Stomach (tissue), 9 donors: ENCODE results near the gene BANP. TPM values are rescaled to one million over a fixed set of nuclear protein-coding genes. Genes with fewer than 3 reads are reported as not detected.
A peak's percentile ranks its signal among the peaks of the same experiment; 100 is the strongest.

Experiments used
- DNase-seq, 2 donors: peaks; one replicate each; pipeline versions ENCODE4 v3.0.0 to v3.0.0-alpha.2; 2013 to 2019
- H3K27ac ChIP-seq, 5 donors: fragments of 200-600 bp in 4 of 5; sonication (generic) in 4 of 5; one replicate each; pipeline ENCODE4 v1.5.1; 2013 to 2019; ENCODE audit warnings: mild to moderate bottlenecking in 1 of 5, moderate library complexity in 1 of 5
- H3K27me3 ChIP-seq, 3 donors: fragments of 200-600 bp; sonication (generic); one replicate each; pipeline ENCODE4 v1.5.1; 2017 to 2019; ENCODE audit warnings: mixed run types in 1 of 3
- H3K36me3 ChIP-seq, 4 donors: fragments of 200-600 bp; sonication (generic); 1 replicate in 3 of 4; 2 replicates in 1 of 4; pipeline ENCODE4 v1.5.1; 2016 to 2019
- H3K4me1 ChIP-seq, 4 donors: fragments of 200-600 bp; sonication (generic); one replicate each; pipeline ENCODE4 v1.5.1; 2016 to 2019
- H3K4me3 ChIP-seq, 4 donors: fragments of 200-600 bp; sonication (generic) in 3 of 4; one replicate each; pipeline ENCODE4 v1.5.1; 2016 to 2019; ENCODE audit warnings: mild to moderate bottlenecking in 1 of 4
- H3K9me3 ChIP-seq, 4 donors: fragments of 200-600 bp; sonication (generic); one replicate each; pipeline ENCODE4 v1.5.1; 2016 to 2019
- EP300 ChIP-seq: sonication (generic); formaldehyde crosslinking; IDR thresholded peaks from one replicate; pipeline ENCODE4 v1.6.1; 2017; ENCODE audit warnings: antibody characterized with exemption
- POLR2A ChIP-seq, 4 donors: fragments of 450-650 bp; IDR thresholded peaks; one replicate each; pipeline ENCODE4 v1.6.1; 2016; ENCODE audit warnings: antibody characterized with exemption in 4 of 4, control low read depth in 2 of 4, mild to moderate bottlenecking in 1 of 4, moderate library complexity in 1 of 4
- POLR2AphosphoS5 ChIP-seq, 3 donors: sonication (generic); formaldehyde crosslinking; IDR thresholded peaks; one replicate each; pipeline ENCODE4 v1.6.1; 2016; ENCODE audit warnings: antibody characterized with exemption in 3 of 3
- WGBS, 5 donors: extraction: QIAGEN DNeasy Blood & Tissue Kit in 3 of 5; methylation state at CpG; one replicate each; pipeline versions ENCODE4 v1.1.5 to v1.1.7; 2013 to 2018; 5-methylcytosine and 5-hydroxymethylcytosine counted together
- intact Hi-C: fragments of 100-400 bp; cut with DNase I; formaldehyde crosslinking; loops from one replicate; pipeline ENCODE4 v1.15.1; 2023; ENCODE audit warnings: low total_unique reads
- polyA plus RNA-seq, 3 donors: library from polyadenylated mRNA; stranded (reverse); fragments of 200-250 nt; gene quantifications; one replicate each; pipeline ENCODE4 v1.2.3, GENCODE V29; 2013
- total RNA-seq, 5 donors: library from RNA; depleted of rRNA; stranded (reverse); fragments of >200 nt; gene quantifications; one replicate each; pipeline versions ENCODE4 v1.1.0 to v1.2.3, GENCODE V29; 2014 to 2016
- TF ChIP-seq, protein P1 (sequence below), 7 experiments: fragments of 450-650 bp in 4 of 7; fragments of 200-600 bp in 3 of 7; sonication (generic) in 3 of 7; IDR thresholded peaks; one replicate each; pipeline ENCODE4 v1.5.1; 2016 to 2019; ENCODE audit warnings: antibody characterized with exemption in 7 of 7, control low read depth in 2 of 7, mild to moderate bottlenecking in 1 of 7
- donor health status: healthy with polysubstance abuse.
- donor health status: Bipolar disorder and iron deficiency.
- donor health status: healthy.

The BANP gene
- total and polyA plus RNA-seq, 8 donors = 6.0 to 144 (median 18.3) TPM

GRCh38 chr16:88008840-88009239 lies 57.6 kb downstream of the BANP start:
- 77 to 88% (median 84%) methylated on average over 5 of the region's 5 CpGs for WGBS, 5 donors
- intact Hi-C loops = no loop called here
- Histone ChIP-seq H3K4me3 (no peak overlapping the region), H3K36me3 (peaks cover 15 to 77% (median 74%) of the 10 kb centered on the region in 4 donors), H3K9me3 (no peaks in the 10 kb centered on the region), H3K27ac (no peak overlapping the region), H3K4me1 (peaks cover under 1 to 10% (median 6%) of the 10 kb centered on the region in 4 donors), H3K27me3 (no peaks in the 10 kb centered on the region)
- no peak for DNase-seq
- TF ChIP-seq POLR2A (IDR thresholded peaks at IDR 0.05) (no peak), EP300 (no peak), POLR2AphosphoS5 (IDR thresholded peaks at IDR 0.05) (no peak)
- TF ChIP-seq, protein P1, sequence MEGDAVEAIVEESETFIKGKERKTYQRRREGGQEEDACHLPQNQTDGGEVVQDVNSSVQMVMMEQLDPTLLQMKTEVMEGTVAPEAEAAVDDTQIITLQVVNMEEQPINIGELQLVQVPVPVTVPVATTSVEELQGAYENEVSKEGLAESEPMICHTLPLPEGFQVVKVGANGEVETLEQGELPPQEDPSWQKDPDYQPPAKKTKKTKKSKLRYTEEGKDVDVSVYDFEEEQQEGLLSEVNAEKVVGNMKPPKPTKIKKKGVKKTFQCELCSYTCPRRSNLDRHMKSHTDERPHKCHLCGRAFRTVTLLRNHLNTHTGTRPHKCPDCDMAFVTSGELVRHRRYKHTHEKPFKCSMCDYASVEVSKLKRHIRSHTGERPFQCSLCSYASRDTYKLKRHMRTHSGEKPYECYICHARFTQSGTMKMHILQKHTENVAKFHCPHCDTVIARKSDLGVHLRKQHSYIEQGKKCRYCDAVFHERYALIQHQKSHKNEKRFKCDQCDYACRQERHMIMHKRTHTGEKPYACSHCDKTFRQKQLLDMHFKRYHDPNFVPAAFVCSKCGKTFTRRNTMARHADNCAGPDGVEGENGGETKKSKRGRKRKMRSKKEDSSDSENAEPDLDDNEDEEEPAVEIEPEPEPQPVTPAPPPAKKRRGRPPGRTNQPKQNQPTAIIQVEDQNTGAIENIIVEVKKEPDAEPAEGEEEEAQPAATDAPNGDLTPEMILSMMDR (IDR thresholded peaks at IDR 0.05) = no peak

DNA sequence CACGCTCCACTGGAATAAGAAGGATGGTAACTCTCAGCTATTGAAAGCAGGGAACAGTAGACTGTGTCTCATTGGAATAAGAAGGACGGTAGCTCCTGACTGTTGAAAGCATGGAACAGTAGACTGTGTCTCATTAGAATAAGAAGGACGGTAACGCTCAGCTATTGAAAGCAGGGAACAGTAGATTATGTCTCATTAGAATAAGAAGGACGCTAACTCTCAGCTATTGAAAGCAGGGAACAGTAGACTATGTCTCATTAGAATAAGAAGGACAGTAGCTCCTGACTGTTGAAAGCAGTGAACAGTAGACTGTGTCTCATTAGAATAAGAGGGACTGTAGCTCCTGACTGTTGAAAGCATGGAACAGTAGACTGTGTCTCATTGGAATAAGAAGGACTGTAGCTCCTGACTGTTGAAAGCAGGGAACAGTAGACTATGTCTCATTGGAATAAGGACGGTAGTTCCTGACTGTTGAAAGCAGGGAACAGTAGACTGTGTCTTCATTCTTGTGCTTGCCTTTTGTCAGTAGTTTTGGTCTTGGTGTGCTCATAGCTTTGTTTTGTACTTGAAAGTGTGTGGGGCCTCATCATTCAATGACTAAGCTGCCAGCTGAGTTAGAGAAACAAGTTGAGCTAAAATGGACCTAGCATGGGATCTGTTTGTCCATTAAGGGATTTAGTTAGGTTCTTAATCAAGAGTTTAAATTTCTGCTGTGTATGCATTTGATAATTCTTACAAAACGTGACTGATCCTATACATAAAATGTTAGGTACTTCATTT lies 58.5 kb downstream of the BANP start:
- Histone ChIP-seq H3K9me3 (no peaks in the 10 kb centered on the region), H3K4me1 (peaks cover 7 to 19% (median 15%) of the 10 kb centered on the region in 4 donors), H3K4me3 (no peak overlapping the region), H3K36me3 (peaks cover 12 to 68% (median 65%) of the 10 kb centered on the region in 4 donors), H3K27me3 (no peaks in the 10 kb centered on the region), H3K27ac (no peak overlapping the region)
- WGBS, 5 donors = 87 to 90% (median 87%) methylated on average over 7 of the region's 7 CpGs
- intact Hi-C loops = no loop called here
- no peak for DNase-seq
- no peak for TF ChIP-seq POLR2AphosphoS5 (IDR thresholded peaks at IDR 0.05)
- TF ChIP-seq, protein P1 (IDR thresholded peaks at IDR 0.05) = no peak
- TF ChIP-seq POLR2A (IDR thresholded peaks at IDR 0.05) = no peak
- no peak for TF ChIP-seq EP300

DNA sequence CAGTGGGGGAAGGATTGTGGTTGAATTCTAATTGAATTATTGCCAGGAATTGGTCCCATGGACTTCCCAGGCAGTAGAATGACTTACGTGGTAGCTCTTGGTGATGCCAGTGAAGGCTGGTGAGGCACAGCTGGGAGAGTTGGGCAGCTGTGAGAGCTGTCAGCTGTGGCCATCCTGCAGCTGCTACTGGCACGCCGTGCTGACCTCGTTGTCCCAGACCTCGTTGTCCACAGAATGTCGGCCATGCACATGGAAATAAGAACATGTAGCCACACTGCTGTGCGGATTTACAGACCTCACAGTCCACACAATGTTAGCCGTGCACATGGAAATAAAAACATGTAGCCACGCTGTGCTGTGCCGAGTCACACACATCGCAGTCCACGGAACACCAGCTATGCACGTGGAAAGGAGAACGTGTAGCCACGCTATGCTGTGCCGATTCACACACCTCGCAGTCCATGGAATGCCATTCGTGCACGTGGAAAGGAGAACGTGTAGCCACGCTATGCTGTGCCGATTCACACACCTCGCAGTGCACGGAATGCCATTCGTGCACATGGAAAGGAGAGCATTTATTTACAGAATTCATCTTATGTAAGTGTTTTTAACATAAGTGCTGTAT lies 59.2 kb downstream of the BANP start:
- Histone ChIP-seq H3K36me3 (peaks cover 12 to 63% (median 58%) of the 10 kb centered on the region in 4 donors), H3K27me3 (no peaks in the 10 kb centered on the region), H3K4me1 (peaks cover 7 to 26% (median 19%) of the 10 kb centered on the region in 4 donors), H3K4me3 (no peak overlapping the region), H3K9me3 (no peaks in the 10 kb centered on the region), H3K27ac (no peak overlapping the region)
- no peak for TF ChIP-seq EP300
- no peak for TF ChIP-seq POLR2A (IDR thresholded peaks at IDR 0.05)
- TF ChIP-seq, protein P1 (IDR thresholded peaks at IDR 0.05) = no peak
- TF ChIP-seq POLR2AphosphoS5 (IDR thresholded peaks at IDR 0.05) = no peak
- 81 to 91% (median 91%) methylated on average over 24 to 25 of the region's 25 CpGs for WGBS, 5 donors
- peak in 1 of 2 donors; percentile 16 for DNase-seq
- intact Hi-C loops = no loop called here

DNA sequence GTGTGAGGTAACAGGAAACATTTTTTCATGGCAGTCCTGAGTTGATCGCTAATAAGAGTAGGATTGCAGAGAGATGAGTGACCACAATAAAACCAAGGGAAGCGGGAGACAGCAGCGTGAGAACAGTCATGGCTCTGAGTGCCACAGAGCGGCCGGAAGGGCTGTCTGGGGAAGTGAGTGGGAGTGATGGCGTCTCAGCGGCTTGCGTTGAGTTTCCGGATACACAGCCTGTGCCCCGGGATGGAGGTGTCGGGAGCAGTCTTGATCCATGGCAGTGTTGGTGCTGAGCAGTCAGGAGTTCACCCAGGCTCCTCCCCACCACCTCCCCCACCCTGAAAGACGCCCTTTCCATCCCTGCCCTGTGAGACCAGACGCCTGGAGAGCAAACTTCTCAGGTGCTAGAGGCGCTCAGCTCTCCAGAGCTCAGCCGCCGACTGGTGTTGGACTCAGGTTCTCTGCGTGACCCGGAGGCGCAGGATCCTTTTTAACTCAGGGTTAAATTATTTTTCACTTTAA lies 59.8 kb downstream of the BANP start:
- H3K4me3 ChIP-seq = no peak overlapping the region
- no peaks in the 10 kb centered on the region for H3K27me3 ChIP-seq
- no peak overlapping the region for H3K27ac ChIP-seq
- TF ChIP-seq, protein P1 (IDR thresholded peaks at IDR 0.05) = no peak
- TF ChIP-seq EP300 (no peak), POLR2AphosphoS5 (IDR thresholded peaks at IDR 0.05) (no peak)
- peaks cover 10 to 60% (median 53%) of the 10 kb centered on the region in 4 donors for H3K36me3 ChIP-seq
- intact Hi-C loops = no loop called here
- no peaks in the 10 kb centered on the region for H3K9me3 ChIP-seq
- 90 to 93% (median 91%) methylated on average over 18 to 19 of the region's 19 CpGs for WGBS, 5 donors
- DNase-seq = no peak
- peaks cover 7 to 27% (median 19%) of the 10 kb centered on the region in 4 donors for H3K4me1 ChIP-seq
